Activated CD4-positive, alpha-beta T cell treated with anti-CD3 and anti-CD28 coated beads for 36 hours (primary cell): Measurements from ENCODE around the gene MTUS2. TPM values are rescaled to one million over a fixed set of nuclear protein-coding genes. Genes with fewer than 3 reads are reported as not detected.
A peak's percentile ranks its signal among the peaks of the same experiment; 100 is the strongest.
"Not testable (repeated sequence)": the region's sequence is repeated elsewhere in the genome, so short reads cannot be mapped to it uniquely, and the experiment has no call there.

ENCODE experiments used
- ATAC-seq: fragments of 200-7000 bp; cut with Tn5 transposase; one replicate; pipeline ENCODE4 v1.10.0; 2021; ENCODE audit warnings: mild to moderate bottlenecking, moderate library complexity
- CTCF ChIA-PET: fragments of 350-600 bp; sonication (Branson Sonifier 250); formaldehyde crosslinking; loops from one replicate; lab custom pipeline; 2021; ENCODE audit warnings: antibody characterized with exemption; lab: Charles Lee
- POLR2A ChIA-PET: fragments of 350-600 bp; sonication (Branson Sonifier 250); formaldehyde crosslinking; loops from one replicate; lab custom pipeline; 2021; ENCODE audit warnings: antibody characterized with exemption, inconsistent platforms; lab: Charles Lee
- DNase-seq: peaks from one replicate; pipeline ENCODE4 v3.0.0-alpha.2; 2020
- H3K27ac Mint-ChIP-seq: one replicate; pipeline ENCODE4 v1.8.0; 2021; ENCODE audit warnings: mixed read lengths
- H3K27me3 Mint-ChIP-seq: one replicate; pipeline ENCODE4 v1.8.0; 2021; ENCODE audit warnings: mixed read lengths
- H3K36me3 Mint-ChIP-seq: one replicate; pipeline ENCODE4 v1.8.0; 2021; ENCODE audit warnings: low read depth, mixed read lengths
- H3K4me1 Mint-ChIP-seq: one replicate; pipeline ENCODE4 v1.8.0; 2021; ENCODE audit warnings: mixed read lengths
- H3K4me3 Mint-ChIP-seq: one replicate; pipeline ENCODE4 v1.8.0; 2021; ENCODE audit warnings: mild to moderate bottlenecking, moderate library complexity, mixed read lengths
- H3K9me3 Mint-ChIP-seq: one replicate; pipeline ENCODE4 v1.8.0; 2021; ENCODE audit warnings: low read depth, mixed read lengths
- intact Hi-C, 2 experiments: fragments of 100-400 bp; cut with DNase I in 1 of 2; cut with micrococcal nuclease in 1 of 2; formaldehyde crosslinking; loops; one replicate each; pipeline versions ENCODE4 v1.14.2 to v1.15.1; 2022 to 2024; cut with DNase I, micrococcal nuclease
- total RNA-seq, 2 experiments: library from RNA; stranded (reverse); gene quantifications; one replicate each; pipeline ENCODE4 v1.2.3, GENCODE V29; 2021

MTUS2 gene
- total RNA-seq, 2 experiments from 2014 or later = 0.05 TPM; not detected in 1

GRCh38 chr13:29304148-29304547, 484.0 kb downstream of the MTUS2 start:
- Mint-ChIP-seq H3K36me3 (peaks cover 2% of the 10 kb centered on the region), H3K9me3 (peaks cover 25% of the 10 kb centered on the region), H3K27me3 (peaks cover 9% of the 10 kb centered on the region), H3K4me3 (no peak overlapping the region), H3K27ac (no peak overlapping the region), H3K4me1 (no peaks in the 10 kb centered on the region)
- CTCF ChIA-PET = no interaction called here
- no peak for ATAC-seq
- POLR2A ChIA-PET = no interaction called here
- DNase-seq = no peak
- intact Hi-C loops = no loop called here

GRCh38 chr13:29310806-29311205, 490.7 kb downstream of the MTUS2 start:
- DNase-seq (no peak), ATAC-seq (no peak)
- H3K4me1 Mint-ChIP-seq = no peaks in the 10 kb centered on the region
- ChIA-PET CTCF (no interaction called here), POLR2A (no interaction called here)
- no peaks in the 10 kb centered on the region for H3K9me3 Mint-ChIP-seq
- no peak overlapping the region for H3K27ac Mint-ChIP-seq
- peaks cover 5% of the 10 kb centered on the region for H3K27me3 Mint-ChIP-seq
- no peaks in the 10 kb centered on the region for H3K36me3 Mint-ChIP-seq
- no peak overlapping the region for H3K4me3 Mint-ChIP-seq
- intact Hi-C loops = no loop called here

GRCh38 chr13:29315847-29316246, 495.7 kb downstream of the MTUS2 start:
- ChIA-PET POLR2A (no interaction called here), CTCF (no interaction called here)
- intact Hi-C loops = no loop called here
- Mint-ChIP-seq H3K4me3 (no peak overlapping the region), H3K4me1 (no peaks in the 10 kb centered on the region), H3K36me3 (no peaks in the 10 kb centered on the region), H3K27me3 (no peaks in the 10 kb centered on the region), H3K9me3 (no peaks in the 10 kb centered on the region), H3K27ac (no peak overlapping the region)
- ATAC-seq (no peak), DNase-seq (peak; percentile 11)

- Mint-ChIP-seq H3K27ac (no peak overlapping the region), H3K4me1 (no peaks in the 10 kb centered on the region), H3K4me3 (no peak overlapping the region), H3K36me3 (no peaks in the 10 kb centered on the region), H3K27me3 (peaks cover 5% of the 10 kb centered on the region), H3K9me3 (no peaks in the 10 kb centered on the region)
- intact Hi-C loops = no loop called here
- CTCF ChIA-PET = no interaction called here
- DNase-seq (no peak), ATAC-seq (no peak)
- POLR2A ChIA-PET = no interaction called here
Observed at GRCh38 chr13:29317828-29318227, 497.7 kb downstream of the MTUS2 start.

- ChIA-PET POLR2A (no interaction called here), CTCF (no interaction called here)
- H3K4me1 Mint-ChIP-seq = no peaks in the 10 kb centered on the region
- H3K4me3 Mint-ChIP-seq = no peak overlapping the region
- ATAC-seq (no peak), DNase-seq (no peak)
- intact Hi-C loops = no loop called here
- no peaks in the 10 kb centered on the region for H3K9me3 Mint-ChIP-seq
- peaks cover 5% of the 10 kb centered on the region for H3K27me3 Mint-ChIP-seq
- H3K36me3 Mint-ChIP-seq = no peaks in the 10 kb centered on the region
- H3K27ac Mint-ChIP-seq = no peak overlapping the region
Observed at GRCh38 chr13:29318741-29319140, 498.6 kb downstream of the MTUS2 start.

GRCh38 chr13:29319451-29319850, 499.3 kb downstream of the MTUS2 start:
- no peak overlapping the region for H3K4me3 Mint-ChIP-seq
- DNase-seq = no peak
- intact Hi-C loops = no loop called here
- no peaks in the 10 kb centered on the region for H3K4me1 Mint-ChIP-seq
- no peak for ATAC-seq
- ChIA-PET POLR2A (no interaction called here), CTCF (no interaction called here)
- H3K36me3 Mint-ChIP-seq = no peaks in the 10 kb centered on the region
- no peaks in the 10 kb centered on the region for H3K9me3 Mint-ChIP-seq
- H3K27me3 Mint-ChIP-seq = peaks cover 5% of the 10 kb centered on the region
- H3K27ac Mint-ChIP-seq = no peak overlapping the region

- CTCF ChIA-PET = interaction anchor here (0.6 kb wide), 1 partner anchor 337 kb away, joined by 3 read pairs; no protein-coding TSS in a partner anchor
- H3K27ac Mint-ChIP-seq = no peak overlapping the region
- intact Hi-C loops = no loop called here
Observed at GRCh38 chr13:29323954-29324353, 503.8 kb downstream of the MTUS2 start.

GRCh38 chr13:29324601-29325000, 504.5 kb downstream of the MTUS2 start:
- POLR2A ChIA-PET = no interaction called here
- no peak overlapping the region for H3K27ac Mint-ChIP-seq
- no peak overlapping the region for H3K4me3 Mint-ChIP-seq
- no peak for DNase-seq
- no peak for ATAC-seq
- intact Hi-C loops = no loop called here
- CTCF ChIA-PET = no interaction called here
- H3K27me3 Mint-ChIP-seq = peaks cover 5% of the 10 kb centered on the region
- no peaks in the 10 kb centered on the region for H3K4me1 Mint-ChIP-seq
- H3K36me3 Mint-ChIP-seq = no peaks in the 10 kb centered on the region
- H3K9me3 Mint-ChIP-seq = no peaks in the 10 kb centered on the region

More at GRCh38 chr13:29323954-29324353, 503.8 kb downstream of the MTUS2 start:
- no peaks in the 10 kb centered on the region for H3K4me1 Mint-ChIP-seq
- DNase-seq (no peak), ATAC-seq (no peak)
- H3K27me3 Mint-ChIP-seq = peaks cover 5% of the 10 kb centered on the region
- POLR2A ChIA-PET = no interaction called here
- no peak overlapping the region for H3K4me3 Mint-ChIP-seq
- H3K9me3 Mint-ChIP-seq = no peaks in the 10 kb centered on the region
- no peaks in the 10 kb centered on the region for H3K36me3 Mint-ChIP-seq

- no peak overlapping the region for H3K4me3 Mint-ChIP-seq
- ATAC-seq (no peak), DNase-seq (no peak)
- no peaks in the 10 kb centered on the region for H3K27me3 Mint-ChIP-seq
- ChIA-PET CTCF (no interaction called here), POLR2A (no interaction called here)
- H3K27ac Mint-ChIP-seq = no peak overlapping the region
- peaks cover 3% of the 10 kb centered on the region for H3K9me3 Mint-ChIP-seq
- no peaks in the 10 kb centered on the region for H3K36me3 Mint-ChIP-seq
- no peaks in the 10 kb centered on the region for H3K4me1 Mint-ChIP-seq
- intact Hi-C loops = no loop called here
Observed at GRCh38 chr13:29328501-29328900, 508.4 kb downstream of the MTUS2 start.

- intact Hi-C loops = no loop called here
- Mint-ChIP-seq H3K4me3 (no peak overlapping the region), H3K9me3 (peaks cover 11% of the 10 kb centered on the region), H3K27me3 (peaks cover 5% of the 10 kb centered on the region), H3K27ac (no peak overlapping the region), H3K36me3 (no peaks in the 10 kb centered on the region), H3K4me1 (no peaks in the 10 kb centered on the region)
- ATAC-seq (no peak), DNase-seq (no peak)
- CTCF ChIA-PET = no interaction called here
- POLR2A ChIA-PET = no interaction called here
Observed at GRCh38 chr13:29336356-29336755, 516.2 kb downstream of the MTUS2 start.

- Mint-ChIP-seq H3K9me3 (peaks cover 4% of the 10 kb centered on the region), H3K36me3 (no peaks in the 10 kb centered on the region), H3K27ac (no peak overlapping the region), H3K4me3 (no peak overlapping the region), H3K27me3 (peaks cover 3% of the 10 kb centered on the region), H3K4me1 (no peaks in the 10 kb centered on the region)
- ChIA-PET POLR2A (no interaction called here), CTCF (no interaction called here)
- intact Hi-C loops = no loop called here
- ATAC-seq (no peak), DNase-seq (no peak)
Observed at GRCh38 chr13:29339386-29340272, 519.5 kb downstream of the MTUS2 start.

GRCh38 chr13:29345860-29346582, 525.9 kb downstream of the MTUS2 start:
- H3K36me3 Mint-ChIP-seq, intact Hi-C loops: not testable (repeated sequence)
- peaks cover 12% of the 10 kb centered on the region for H3K27me3 Mint-ChIP-seq

More at GRCh38 chr13:29345860-29346582, 525.9 kb downstream of the MTUS2 start:
- CTCF ChIA-PET, H3K27ac Mint-ChIP-seq, POLR2A ChIA-PET, H3K4me3 Mint-ChIP-seq, H3K4me1 Mint-ChIP-seq, DNase-seq, ATAC-seq, H3K9me3 Mint-ChIP-seq: not testable (repeated sequence)
